ENCODE data around the gene NDUFV3. TPM values are rescaled to one million over a fixed set of nuclear protein-coding genes. Genes with fewer than 3 reads are reported as not detected.
A peak's percentile ranks its signal among the peaks of the same experiment; 100 is the strongest.

The NDUFV3 gene
- polyA plus RNA-seq, 1 of the 3 experiments (the other 2 are of a cell fraction): 32.9 TPM

GRCh38 chr21:42878678-42878992 is 14.5 kb upstream of the NDUFV3 start:
- DNase-seq: no peak
- H3K27ac ChIP-seq (ENCODE audit: low read depth in 2 of 2, low read length in 1 of 2): peak overlapping the region; percentile 85 to 88
- peaks cover 56% of the 10 kb centered on the region for H3K79me2 ChIP-seq (ENCODE audit: insufficient read depth)
- no peaks in the 10 kb centered on the region for H3F3A ChIP-seq (replicated peaks; ENCODE audit: insufficient read depth)
- H3K4me3 ChIP-seq (ENCODE audit: low read depth in 2 of 2, low read length in 1 of 2): peak overlapping the region; percentile 85 to 88
- H3K9me3 ChIP-seq: no peaks in the 10 kb centered on the region
- ChIA-PET POLR2A (interaction anchor here (1.4 kb wide), 1 partner anchor 14 kb away, joined by 4 read pairs; no protein-coding TSS in a partner anchor), CTCF (no interaction called here)
- H3K4me1 ChIP-seq (ENCODE audit: control insufficient read depth in 1 of 2, insufficient read depth in 2 of 2, low read depth in 1 of 2, low read length in 1 of 2): peaks cover 6 to 9% of the 10 kb centered on the region in 2 experiments; a peak in 2 of 4 replicates
- 0 out of 2 replicates have a peak, but pooled peaks cover 6% of the 10 kb centered on the region for H4K20me1 ChIP-seq (ENCODE audit: insufficient read depth)
- no peak for TF ChIP-seq USF2 (IDR thresholded peaks at IDR 0.05; ENCODE audit: borderline replicate concordance, low read depth, low read length)
- TF ChIP-seq, protein P1, sequence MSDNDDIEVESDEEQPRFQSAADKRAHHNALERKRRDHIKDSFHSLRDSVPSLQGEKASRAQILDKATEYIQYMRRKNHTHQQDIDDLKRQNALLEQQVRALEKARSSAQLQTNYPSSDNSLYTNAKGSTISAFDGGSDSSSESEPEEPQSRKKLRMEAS (IDR thresholded peaks at IDR 0.05; ENCODE audit: low read depth): peak; percentile 81; the same call in 1 of the 2 replicates
- TF ChIP-seq MXI1 (IDR thresholded peaks at IDR 0.05; ENCODE audit: low read depth, low read length): peak; percentile 73
- peak overlapping the region; percentile 95 for H3K4me2 ChIP-seq
- peak overlapping the region; percentile 77; the same call in 1 of the 2 replicates for H2AFZ ChIP-seq (ENCODE audit: low read depth)
- H3K9me2 ChIP-seq: no peaks in the 10 kb centered on the region
- H3K27me3 ChIP-seq (ENCODE audit: insufficient read depth): no peaks in the 10 kb centered on the region
- peak overlapping the region; percentile 77 for H3K9ac ChIP-seq
- 2% methylated on average over 14 of the region's 15 CpGs for WGBS (ENCODE audit: low lambda C conversion rate)
- H3K36me3 ChIP-seq (replicated peaks in 1 of 2; ENCODE audit: control insufficient read depth in 1 of 2, insufficient read depth in 2 of 2, low read length in 1 of 2): peaks cover 5 to 18% of the 10 kb centered on the region in 2 experiments

DNA sequence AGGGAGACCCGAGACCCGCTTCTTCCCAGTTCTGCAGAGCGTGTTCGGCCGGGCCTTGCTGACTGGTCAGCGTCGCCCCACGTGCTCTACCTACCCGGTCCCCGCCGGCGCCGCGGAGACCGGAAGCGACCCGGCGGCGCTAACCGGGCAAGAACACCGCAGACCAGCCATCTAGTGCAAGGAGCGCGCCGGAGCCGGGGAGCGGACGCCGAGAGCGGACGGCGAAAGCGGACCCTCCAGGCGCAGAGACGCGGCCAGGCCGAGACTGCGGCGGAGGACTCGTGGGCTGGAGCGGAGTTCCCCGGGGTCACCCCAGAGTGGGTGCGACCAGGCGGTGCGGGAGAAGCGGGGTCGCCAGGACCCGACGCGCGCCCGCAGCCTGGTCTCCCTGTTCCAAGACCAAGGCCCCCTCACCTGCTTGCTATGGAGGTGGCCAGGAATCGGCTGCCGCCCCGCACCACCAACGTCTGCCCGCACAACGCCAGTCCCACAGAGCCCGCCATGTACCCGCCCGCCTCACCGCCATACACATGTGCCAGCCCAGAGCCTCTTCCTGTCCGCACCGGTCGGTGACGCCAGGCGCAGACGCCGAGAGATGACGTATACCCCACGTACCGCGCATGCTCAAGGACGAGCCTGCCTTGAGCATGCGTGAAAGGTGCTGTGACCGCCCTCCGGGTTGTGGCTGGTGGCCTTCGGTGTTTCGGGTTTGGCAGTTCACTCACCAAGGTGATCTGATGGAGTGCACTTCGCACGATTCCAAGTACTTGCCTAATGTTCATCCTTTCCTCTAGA is 13.9 kb upstream of the NDUFV3 start, which contains the start of gene WDR4:
WDR4 (minus strand) TSS at position 547 of the 795 bp plus-strand sequence; CDS start at position 503, 44 bp downstream.
- Histone ChIP-seq H4K20me1 (ENCODE audit: insufficient read depth) (0 out of 2 replicates have a peak, but pooled peaks cover 6% of the 10 kb centered on the region), H3K9me3 (no peaks in the 10 kb centered on the region), H3K4me2 (peak within 1 kb of the TSS; percentile 95), H2AFZ (ENCODE audit: low read depth) (peak within 1 kb of the TSS; percentile 80), H3K9ac (peak within 1 kb of the TSS; percentile 77), H3K4me3 (ENCODE audit: low read depth in 2 of 2, low read length in 1 of 2) (peak within 1 kb of the TSS; percentile 85 to 88), H3K9me2 (no peaks in the 10 kb centered on the region), H3K27me3 (ENCODE audit: insufficient read depth) (no peaks in the 10 kb centered on the region), H3K4me1 (ENCODE audit: control insufficient read depth in 1 of 2, insufficient read depth in 2 of 2, low read depth in 1 of 2, low read length in 1 of 2) (peaks cover 6 to 9% of the 10 kb centered on the region in 2 experiments; a peak in 2 of 4 replicates), H3K36me3 (replicated peaks in 1 of 2; ENCODE audit: control insufficient read depth in 1 of 2, insufficient read depth in 2 of 2, low read length in 1 of 2) (peaks cover 3 to 17% of the 10 kb centered on the region in 2 experiments), H3K79me2 (ENCODE audit: insufficient read depth) (peaks cover 56% of the 10 kb centered on the region), H3K27ac (ENCODE audit: low read depth in 2 of 2, low read length in 1 of 2) (peak within 1 kb of the TSS; percentile 85 to 88), H3F3A (replicated peaks; ENCODE audit: insufficient read depth) (no peaks in the 10 kb centered on the region)
- POLR2A ChIA-PET: interaction anchor here (1.4 kb wide), 1 partner anchor 13 kb away, joined by 4 read pairs; no protein-coding TSS in a partner anchor
- CTCF ChIA-PET: no interaction called here
- DNase-seq: peak; percentile 98
- 0% methylated on average over 10 of the region's 80 CpGs for WGBS (ENCODE audit: low lambda C conversion rate)
- TF ChIP-seq USF2 (IDR thresholded peaks at IDR 0.05; ENCODE audit: borderline replicate concordance, low read depth, low read length) (peak; percentile 75), RAD21 (IDR thresholded peaks at IDR 0.05; ENCODE audit: low read length) (no peak), EZH2phosphoT487 (IDR thresholded peaks at IDR 0.05; ENCODE audit: borderline replicate concordance, low read depth) (no peak), YY1 (IDR thresholded peaks at IDR 0.05; ENCODE audit: low read depth) (peak; percentile 76), SIN3A (IDR thresholded peaks at IDR 0.05; ENCODE audit: borderline replicate concordance, low read depth, low read length) (peak; percentile 96), MEF2A (IDR thresholded peaks at IDR 0.05; ENCODE audit: borderline replicate concordance, low read depth) (no peak), EP300 (IDR thresholded peaks at IDR 0.05; ENCODE audit: borderline replicate concordance in 1 of 2, low read depth in 1 of 2, low read length in 1 of 2) (no peak), NFIC (IDR thresholded peaks at IDR 0.05; ENCODE audit: borderline replicate concordance) (no peak), GABPA (IDR thresholded peaks at IDR 0.05; ENCODE audit: low read depth) (peak; percentile 61), FOSL2 (IDR thresholded peaks at IDR 0.05; ENCODE audit: borderline replicate concordance, low read depth) (no peak), JUND (IDR thresholded peaks at IDR 0.05) (no peak), FOXJ3 (CRISPR knock-in tag; IDR thresholded peaks at IDR 0.05) (no peak), RXRA (IDR thresholded peaks at IDR 0.05; ENCODE audit: borderline replicate concordance, low read depth) (no peak), GATA2 (CRISPR knock-in tag; IDR thresholded peaks at IDR 0.05) (no peak)
- TF ChIP-seq, protein P2, sequence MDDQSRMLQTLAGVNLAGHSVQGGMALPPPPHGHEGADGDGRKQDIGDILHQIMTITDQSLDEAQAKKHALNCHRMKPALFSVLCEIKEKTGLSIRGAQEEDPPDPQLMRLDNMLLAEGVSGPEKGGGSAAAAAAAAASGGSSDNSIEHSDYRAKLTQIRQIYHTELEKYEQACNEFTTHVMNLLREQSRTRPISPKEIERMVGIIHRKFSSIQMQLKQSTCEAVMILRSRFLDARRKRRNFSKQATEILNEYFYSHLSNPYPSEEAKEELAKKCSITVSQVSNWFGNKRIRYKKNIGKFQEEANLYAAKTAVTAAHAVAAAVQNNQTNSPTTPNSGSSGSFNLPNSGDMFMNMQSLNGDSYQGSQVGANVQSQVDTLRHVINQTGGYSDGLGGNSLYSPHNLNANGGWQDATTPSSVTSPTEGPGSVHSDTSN (IDR thresholded peaks at IDR 0.05): no peak
- TF ChIP-seq, protein P3, sequence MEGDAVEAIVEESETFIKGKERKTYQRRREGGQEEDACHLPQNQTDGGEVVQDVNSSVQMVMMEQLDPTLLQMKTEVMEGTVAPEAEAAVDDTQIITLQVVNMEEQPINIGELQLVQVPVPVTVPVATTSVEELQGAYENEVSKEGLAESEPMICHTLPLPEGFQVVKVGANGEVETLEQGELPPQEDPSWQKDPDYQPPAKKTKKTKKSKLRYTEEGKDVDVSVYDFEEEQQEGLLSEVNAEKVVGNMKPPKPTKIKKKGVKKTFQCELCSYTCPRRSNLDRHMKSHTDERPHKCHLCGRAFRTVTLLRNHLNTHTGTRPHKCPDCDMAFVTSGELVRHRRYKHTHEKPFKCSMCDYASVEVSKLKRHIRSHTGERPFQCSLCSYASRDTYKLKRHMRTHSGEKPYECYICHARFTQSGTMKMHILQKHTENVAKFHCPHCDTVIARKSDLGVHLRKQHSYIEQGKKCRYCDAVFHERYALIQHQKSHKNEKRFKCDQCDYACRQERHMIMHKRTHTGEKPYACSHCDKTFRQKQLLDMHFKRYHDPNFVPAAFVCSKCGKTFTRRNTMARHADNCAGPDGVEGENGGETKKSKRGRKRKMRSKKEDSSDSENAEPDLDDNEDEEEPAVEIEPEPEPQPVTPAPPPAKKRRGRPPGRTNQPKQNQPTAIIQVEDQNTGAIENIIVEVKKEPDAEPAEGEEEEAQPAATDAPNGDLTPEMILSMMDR (IDR thresholded peaks at IDR 0.05): no peak
- TF ChIP-seq, protein P4, sequence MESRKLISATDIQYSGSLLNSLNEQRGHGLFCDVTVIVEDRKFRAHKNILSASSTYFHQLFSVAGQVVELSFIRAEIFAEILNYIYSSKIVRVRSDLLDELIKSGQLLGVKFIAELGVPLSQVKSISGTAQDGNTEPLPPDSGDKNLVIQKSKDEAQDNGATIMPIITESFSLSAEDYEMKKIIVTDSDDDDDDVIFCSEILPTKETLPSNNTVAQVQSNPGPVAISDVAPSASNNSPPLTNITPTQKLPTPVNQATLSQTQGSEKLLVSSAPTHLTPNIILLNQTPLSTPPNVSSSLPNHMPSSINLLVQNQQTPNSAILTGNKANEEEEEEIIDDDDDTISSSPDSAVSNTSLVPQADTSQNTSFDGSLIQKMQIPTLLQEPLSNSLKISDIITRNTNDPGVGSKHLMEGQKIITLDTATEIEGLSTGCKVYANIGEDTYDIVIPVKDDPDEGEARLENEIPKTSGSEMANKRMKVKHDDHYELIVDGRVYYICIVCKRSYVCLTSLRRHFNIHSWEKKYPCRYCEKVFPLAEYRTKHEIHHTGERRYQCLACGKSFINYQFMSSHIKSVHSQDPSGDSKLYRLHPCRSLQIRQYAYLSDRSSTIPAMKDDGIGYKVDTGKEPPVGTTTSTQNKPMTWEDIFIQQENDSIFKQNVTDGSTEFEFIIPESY (IDR thresholded peaks at IDR 0.05; ENCODE audit: borderline replicate concordance, low read depth): no peak

All from SK-N-SH (cell line).